Right lobe of liver (tissue), 4 donors: Measurements from ENCODE around the gene SELENOI.

Source experiments
- POLR2A ChIP-seq: fragments of 450-650 bp; IDR thresholded peaks from one replicate; pipeline ENCODE4 v1.6.1; 2017; ENCODE audit warnings: antibody characterized with exemption, mild to moderate bottlenecking
- TF ChIP-seq, protein P1 (sequence below), 4 donors: fragments of 200-600 bp in 3 of 4; fragments of 450-650 bp in 1 of 4; IDR thresholded peaks; one replicate each; pipeline versions ENCODE4 v1.5.1 to v1.8.0; 2016 to 2022; ENCODE audit warnings: antibody characterized with exemption in 4 of 4, mild to moderate bottlenecking in 2 of 4
- donor health status: DM: no; HTN: no; CAD: no.
- donor health status: DM: no; HTN: no; CAD: no.
- donor health status: DM: no; HTN: yes; CAD: no.

DNA sequence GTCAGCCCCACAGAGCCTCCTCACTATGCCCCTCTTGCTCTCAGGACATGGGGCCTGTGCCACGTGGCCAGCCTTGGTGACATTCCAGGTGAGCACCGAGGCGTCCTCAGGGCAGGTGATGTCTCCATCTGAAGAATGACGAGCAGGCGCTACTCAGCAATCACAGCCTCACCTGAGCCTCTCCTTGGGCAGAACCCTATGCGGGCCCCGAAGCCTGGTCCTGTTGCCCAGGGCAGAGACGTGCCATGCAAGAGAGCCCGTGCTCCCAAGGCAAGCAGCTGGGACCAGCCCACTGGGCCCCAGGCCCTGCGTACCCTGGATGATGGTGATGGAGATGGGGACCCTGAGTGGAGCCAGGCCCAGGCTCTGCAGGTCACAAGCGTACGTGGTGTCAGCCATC lies 32.5 kb upstream of the SELENOI start:
- TF ChIP-seq, protein P1, sequence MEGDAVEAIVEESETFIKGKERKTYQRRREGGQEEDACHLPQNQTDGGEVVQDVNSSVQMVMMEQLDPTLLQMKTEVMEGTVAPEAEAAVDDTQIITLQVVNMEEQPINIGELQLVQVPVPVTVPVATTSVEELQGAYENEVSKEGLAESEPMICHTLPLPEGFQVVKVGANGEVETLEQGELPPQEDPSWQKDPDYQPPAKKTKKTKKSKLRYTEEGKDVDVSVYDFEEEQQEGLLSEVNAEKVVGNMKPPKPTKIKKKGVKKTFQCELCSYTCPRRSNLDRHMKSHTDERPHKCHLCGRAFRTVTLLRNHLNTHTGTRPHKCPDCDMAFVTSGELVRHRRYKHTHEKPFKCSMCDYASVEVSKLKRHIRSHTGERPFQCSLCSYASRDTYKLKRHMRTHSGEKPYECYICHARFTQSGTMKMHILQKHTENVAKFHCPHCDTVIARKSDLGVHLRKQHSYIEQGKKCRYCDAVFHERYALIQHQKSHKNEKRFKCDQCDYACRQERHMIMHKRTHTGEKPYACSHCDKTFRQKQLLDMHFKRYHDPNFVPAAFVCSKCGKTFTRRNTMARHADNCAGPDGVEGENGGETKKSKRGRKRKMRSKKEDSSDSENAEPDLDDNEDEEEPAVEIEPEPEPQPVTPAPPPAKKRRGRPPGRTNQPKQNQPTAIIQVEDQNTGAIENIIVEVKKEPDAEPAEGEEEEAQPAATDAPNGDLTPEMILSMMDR (IDR thresholded peaks at IDR 0.05), result no peak
- TF ChIP-seq POLR2A, result no peak
